ENCODE measurements around the gene ACAP2. TPM values are rescaled to one million over a fixed set of nuclear protein-coding genes. Genes with fewer than 3 reads are reported as not detected.

ACAP2 gene
- total and polyA plus RNA-seq, 4 donors, result 4.5 to 28.5 (median 23.3) TPM

DNA sequence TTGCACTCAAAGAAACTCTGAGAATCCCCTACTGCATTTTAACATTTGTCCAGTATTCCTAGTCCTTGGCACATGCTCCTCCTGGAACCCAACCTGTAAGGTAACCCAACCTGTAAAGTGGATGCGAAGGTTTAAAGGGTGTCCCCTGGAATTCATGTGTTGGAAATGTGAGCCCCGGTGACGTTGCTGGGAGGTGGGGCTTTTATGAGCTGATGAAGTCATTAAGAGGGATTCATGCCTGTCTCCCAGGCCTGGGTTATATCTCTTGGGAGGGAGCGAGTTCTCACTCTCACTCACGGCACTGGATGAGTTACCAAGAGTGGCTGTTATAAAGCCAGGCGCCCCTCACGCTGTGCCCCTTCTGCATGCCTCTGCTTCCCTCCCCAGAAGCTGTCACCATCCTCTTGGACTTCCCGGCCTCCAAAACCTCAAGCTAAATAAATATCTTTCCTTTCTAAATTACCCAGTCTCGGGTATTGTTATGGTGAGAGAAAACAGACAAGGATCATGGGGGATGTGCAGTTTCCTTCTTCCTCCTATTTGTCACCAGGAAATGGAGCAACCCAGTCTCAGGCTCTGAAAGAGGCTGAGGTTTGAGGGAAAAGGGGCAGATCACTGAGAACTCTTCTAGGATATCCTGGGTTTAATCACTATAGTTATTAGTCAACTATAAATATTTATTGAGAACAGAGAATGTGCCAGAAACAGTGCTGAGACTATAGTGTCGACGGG, 179.5 kb downstream of the ACAP2 start:
- Histone ChIP-seq H3K27ac (ENCODE audit: low read depth in 1 of 2, low read length in 2 of 2) (no peak overlapping the region), H3K27me3 (ENCODE audit: control insufficient read depth in 4 of 4, insufficient read depth in 4 of 4, low read length in 3 of 4) (no peaks in the 10 kb centered on the region), H3K4me1 (ENCODE audit: control insufficient read depth in 4 of 4, insufficient read depth in 4 of 4, low read length in 3 of 4) (peaks cover 2 to 16% (median 8%) of the 10 kb centered on the region in 4 donors), H3K36me3 (ENCODE audit: control insufficient read depth in 4 of 4, insufficient read depth in 3 of 4, low read depth in 1 of 4, low read length in 3 of 4) (no peaks in the 10 kb centered on the region), H3K9me3 (ENCODE audit: control insufficient read depth in 4 of 4, low read length in 3 of 4) (no peaks in the 10 kb centered on the region), H3K4me3 (ENCODE audit: low read depth in 1 of 3, low read length in 3 of 3) (no peak overlapping the region), H3K9ac (ENCODE audit: low read depth in 1 of 2, low read length in 2 of 2) (no peak overlapping the region)
- 85% methylated on average over 11 of the region's 11 CpGs for WGBS
- TF ChIP-seq FOXA2 (IDR thresholded peaks at IDR 0.05) (no peak), RAD21 (IDR thresholded peaks at IDR 0.05) (no peak), REST (IDR thresholded peaks at IDR 0.05) (no peak), HNF4A (conservative IDR thresholded peaks at IDR 0.05) (no peak), JUND (IDR thresholded peaks at IDR 0.05) (no peak), ZBTB33 (IDR thresholded peaks at IDR 0.05) (no peak), HNF4G (IDR thresholded peaks at IDR 0.05) (no peak), YY1 (IDR thresholded peaks at IDR 0.05) (no peak), FOXA1 (IDR thresholded peaks at IDR 0.05) (no peak), RXRA (IDR thresholded peaks at IDR 0.05) (no peak)
- TF ChIP-seq, protein P1, sequence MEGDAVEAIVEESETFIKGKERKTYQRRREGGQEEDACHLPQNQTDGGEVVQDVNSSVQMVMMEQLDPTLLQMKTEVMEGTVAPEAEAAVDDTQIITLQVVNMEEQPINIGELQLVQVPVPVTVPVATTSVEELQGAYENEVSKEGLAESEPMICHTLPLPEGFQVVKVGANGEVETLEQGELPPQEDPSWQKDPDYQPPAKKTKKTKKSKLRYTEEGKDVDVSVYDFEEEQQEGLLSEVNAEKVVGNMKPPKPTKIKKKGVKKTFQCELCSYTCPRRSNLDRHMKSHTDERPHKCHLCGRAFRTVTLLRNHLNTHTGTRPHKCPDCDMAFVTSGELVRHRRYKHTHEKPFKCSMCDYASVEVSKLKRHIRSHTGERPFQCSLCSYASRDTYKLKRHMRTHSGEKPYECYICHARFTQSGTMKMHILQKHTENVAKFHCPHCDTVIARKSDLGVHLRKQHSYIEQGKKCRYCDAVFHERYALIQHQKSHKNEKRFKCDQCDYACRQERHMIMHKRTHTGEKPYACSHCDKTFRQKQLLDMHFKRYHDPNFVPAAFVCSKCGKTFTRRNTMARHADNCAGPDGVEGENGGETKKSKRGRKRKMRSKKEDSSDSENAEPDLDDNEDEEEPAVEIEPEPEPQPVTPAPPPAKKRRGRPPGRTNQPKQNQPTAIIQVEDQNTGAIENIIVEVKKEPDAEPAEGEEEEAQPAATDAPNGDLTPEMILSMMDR (IDR thresholded peaks at IDR 0.05; ENCODE audit: low read depth, low read length, missing input control), result no peak
- TF ChIP-seq, protein P2, sequence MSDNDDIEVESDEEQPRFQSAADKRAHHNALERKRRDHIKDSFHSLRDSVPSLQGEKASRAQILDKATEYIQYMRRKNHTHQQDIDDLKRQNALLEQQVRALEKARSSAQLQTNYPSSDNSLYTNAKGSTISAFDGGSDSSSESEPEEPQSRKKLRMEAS (IDR thresholded peaks at IDR 0.05), result no peak
- TF ChIP-seq, protein P3, sequence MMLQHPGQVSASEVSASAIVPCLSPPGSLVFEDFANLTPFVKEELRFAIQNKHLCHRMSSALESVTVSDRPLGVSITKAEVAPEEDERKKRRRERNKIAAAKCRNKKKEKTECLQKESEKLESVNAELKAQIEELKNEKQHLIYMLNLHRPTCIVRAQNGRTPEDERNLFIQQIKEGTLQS (IDR thresholded peaks at IDR 0.05), result no peak
- DNase-seq (ENCODE audit: low spot score), result no peak

DNA sequence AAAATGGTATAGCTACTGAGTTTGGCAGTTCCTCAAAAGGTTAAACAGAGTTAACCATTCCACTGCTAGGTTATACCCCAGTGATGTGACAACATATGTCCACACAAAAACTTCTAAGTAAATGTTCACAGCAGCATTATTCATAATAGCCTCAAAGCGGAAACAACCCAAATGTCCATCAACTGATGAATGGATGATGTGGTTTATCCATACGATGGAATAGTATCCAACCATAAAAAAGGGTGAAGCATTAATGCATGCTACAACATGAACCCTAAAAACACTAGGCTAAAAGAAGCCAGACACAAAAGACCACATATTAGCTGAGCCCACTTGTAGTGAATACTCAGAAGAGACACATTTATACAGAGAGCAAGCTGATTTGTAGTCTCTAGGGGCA, 180.9 kb downstream of the ACAP2 start:
- Histone ChIP-seq H3K9ac (ENCODE audit: low read depth in 1 of 2, low read length in 2 of 2) (no peak overlapping the region), H3K4me3 (ENCODE audit: low read depth in 1 of 3, low read length in 3 of 3) (no peak overlapping the region), H3K36me3 (ENCODE audit: control insufficient read depth in 4 of 4, insufficient read depth in 3 of 4, low read depth in 1 of 4, low read length in 3 of 4) (no peaks in the 10 kb centered on the region), H3K9me3 (ENCODE audit: control insufficient read depth in 4 of 4, low read length in 3 of 4) (no peaks in the 10 kb centered on the region), H3K27me3 (ENCODE audit: control insufficient read depth in 4 of 4, insufficient read depth in 4 of 4, low read length in 3 of 4) (no peaks in the 10 kb centered on the region), H3K4me1 (ENCODE audit: control insufficient read depth in 4 of 4, insufficient read depth in 4 of 4, low read length in 3 of 4) (peaks cover 2 to 16% (median 8%) of the 10 kb centered on the region in 4 donors), H3K27ac (ENCODE audit: low read depth in 1 of 2, low read length in 2 of 2) (no peak overlapping the region)
- TF ChIP-seq HNF4A (conservative IDR thresholded peaks at IDR 0.05) (no peak), GABPA (IDR thresholded peaks at IDR 0.05 in 1 of 2, conservative IDR thresholded peaks at IDR 0.05 in 1 of 2) (no peak), ZBTB33 (IDR thresholded peaks at IDR 0.05) (no peak), TAF1 (conservative IDR thresholded peaks at IDR 0.05) (no peak)
- TF ChIP-seq, protein P3 (IDR thresholded peaks at IDR 0.05), result no peak
- no peak for DNase-seq (ENCODE audit: low spot score)
- 96% methylated on average over 2 of the region's 2 CpGs for WGBS

Data from liver (tissue), 9 donors.